MCF 10A (cell line): ENCODE measurements around the gene DNAJC22. TPM values are rescaled to one million over a fixed set of nuclear protein-coding genes. Genes with fewer than 3 reads are reported as not detected.

Experiments used
- BruUV-seq: library from RNA; stranded (reverse); fragments of 400-500 nt; replicated peaks from 2 replicates; lab custom pipeline; 2021; lab: Mats Ljungman, UMichigan
- CTCF ChIA-PET: fragments of 300-600 bp; sonication (Branson Sonifier 250); formaldehyde crosslinking; extraction: SDS; loops from one replicate; lab custom pipeline; 2021; ENCODE audit warnings: antibody characterized with exemption, inconsistent platforms; lab: Yijun Ruan, JAX
- POLR2A ChIA-PET: fragments of 300-600, 350-650 bp; sonication (Branson Sonifier 250); formaldehyde crosslinking; extraction: SDS; loops from one replicate; lab custom pipeline; 2020; ENCODE audit warnings: antibody characterized with exemption, inconsistent platforms; lab: Yijun Ruan, JAX
- DNase-seq: peaks from one replicate; pipeline ENCODE4 v3.0.0-alpha.2; 2018; ENCODE audit not compliant: unreplicated experiment
- H3K27ac Mint-ChIP-seq: one replicate; pipeline ENCODE4 v1.8.0; 2022; ENCODE audit warnings: mild to moderate bottlenecking, low read depth, mixed read lengths; ENCODE audit not compliant: unreplicated experiment
- H3K27me3 Mint-ChIP-seq: one replicate; pipeline ENCODE4 v1.8.0; 2022; ENCODE audit warnings: mixed read lengths; ENCODE audit not compliant: insufficient read depth, unreplicated experiment
- H3K36me3 Mint-ChIP-seq: one replicate; pipeline ENCODE4 v1.8.0; 2022; ENCODE audit warnings: mild to moderate bottlenecking, moderate library complexity, mixed read lengths; ENCODE audit not compliant: insufficient read depth, unreplicated experiment
- H3K4me1 Mint-ChIP-seq: one replicate; pipeline ENCODE4 v1.8.0; 2022; ENCODE audit warnings: mixed read lengths; ENCODE audit not compliant: insufficient read depth, unreplicated experiment
- H3K4me3 Mint-ChIP-seq: one replicate; pipeline ENCODE4 v1.8.0; 2022; ENCODE audit warnings: mild to moderate bottlenecking, moderate library complexity, mixed read lengths; ENCODE audit not compliant: unreplicated experiment
- H3K9me3 Mint-ChIP-seq: one replicate; pipeline ENCODE4 v1.8.0; 2022; ENCODE audit warnings: mixed read lengths; ENCODE audit not compliant: unreplicated experiment
- intact Hi-C: fragments of 100-400 bp; cut with micrococcal nuclease; formaldehyde crosslinking; loops from 2 replicates; pipeline ENCODE4 v1.14.1; 2022
- total RNA-seq: library from RNA; stranded (reverse); gene quantifications from 2 replicates; pipeline ENCODE4 v1.2.3, GENCODE V29; 2022
- TF ChIP-seq, protein P1 (sequence below): fragments of 200-600 bp; IDR thresholded peaks from one replicate; pipeline ENCODE4 v1.8.0; 2022; ENCODE audit warnings: antibody characterized with exemption, mild to moderate bottlenecking; ENCODE audit not compliant: unreplicated experiment

The DNAJC22 gene
- total RNA-seq, 1 experiment from 2014 or later = 0.33 TPM

DNA sequence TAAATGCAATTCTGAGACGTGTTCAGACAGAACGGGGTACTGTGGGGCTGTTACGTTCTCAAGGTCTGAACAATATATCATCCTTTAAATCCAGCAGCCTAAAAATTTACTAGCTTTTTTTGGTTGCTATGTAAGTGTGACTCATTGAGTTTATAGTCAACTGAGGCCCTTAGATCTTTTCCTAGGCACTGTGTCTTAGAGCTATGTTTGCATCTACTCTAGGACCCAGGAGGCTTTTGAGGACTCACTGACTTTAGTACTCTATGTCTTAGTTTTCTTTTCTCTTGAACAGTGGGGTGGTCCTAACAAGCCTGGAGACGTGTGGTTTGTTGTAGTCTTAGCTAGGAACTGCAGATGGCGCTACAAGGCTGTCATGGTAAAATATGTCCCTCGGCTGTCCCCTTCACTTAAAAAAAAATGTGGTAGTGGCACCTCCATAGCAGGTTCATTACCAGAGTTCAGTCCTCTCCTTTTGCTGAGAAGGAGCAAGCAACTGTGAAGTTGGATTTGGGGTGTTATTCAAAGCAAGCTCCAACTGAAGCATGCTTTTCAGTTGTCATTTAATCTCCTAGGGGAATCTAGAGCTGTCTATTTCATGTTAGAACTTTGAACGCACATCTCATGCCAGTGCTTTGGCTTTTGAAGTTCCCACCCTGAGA, 11.9 kb downstream of the DNAJC22 start:
- Mint-ChIP-seq H3K4me1 (peaks cover 25% of the 10 kb centered on the region), H3K27ac (peak overlapping the region; percentile 57), H3K9me3 (no peaks in the 10 kb centered on the region), H3K4me3 (no peak overlapping the region), H3K27me3 (no peaks in the 10 kb centered on the region), H3K36me3 (no peaks in the 10 kb centered on the region)
- intact Hi-C loops = loop anchor here (1.0 to 5.0 kb wide), 4 partner anchors 156 to 222 kb away; partner anchors contain the start of gene MCRS1
- CTCF ChIA-PET = interaction anchor here (0.5 to 14.4 kb wide), 60 partner anchors 7 to 587 kb away, joined by 3 to 288 read pairs (median 4); partner anchors contain the start of genes DNAJC22, MCRS1, PRPH and SPATS2
- TF ChIP-seq, protein P1, sequence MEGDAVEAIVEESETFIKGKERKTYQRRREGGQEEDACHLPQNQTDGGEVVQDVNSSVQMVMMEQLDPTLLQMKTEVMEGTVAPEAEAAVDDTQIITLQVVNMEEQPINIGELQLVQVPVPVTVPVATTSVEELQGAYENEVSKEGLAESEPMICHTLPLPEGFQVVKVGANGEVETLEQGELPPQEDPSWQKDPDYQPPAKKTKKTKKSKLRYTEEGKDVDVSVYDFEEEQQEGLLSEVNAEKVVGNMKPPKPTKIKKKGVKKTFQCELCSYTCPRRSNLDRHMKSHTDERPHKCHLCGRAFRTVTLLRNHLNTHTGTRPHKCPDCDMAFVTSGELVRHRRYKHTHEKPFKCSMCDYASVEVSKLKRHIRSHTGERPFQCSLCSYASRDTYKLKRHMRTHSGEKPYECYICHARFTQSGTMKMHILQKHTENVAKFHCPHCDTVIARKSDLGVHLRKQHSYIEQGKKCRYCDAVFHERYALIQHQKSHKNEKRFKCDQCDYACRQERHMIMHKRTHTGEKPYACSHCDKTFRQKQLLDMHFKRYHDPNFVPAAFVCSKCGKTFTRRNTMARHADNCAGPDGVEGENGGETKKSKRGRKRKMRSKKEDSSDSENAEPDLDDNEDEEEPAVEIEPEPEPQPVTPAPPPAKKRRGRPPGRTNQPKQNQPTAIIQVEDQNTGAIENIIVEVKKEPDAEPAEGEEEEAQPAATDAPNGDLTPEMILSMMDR = peak; percentile 93
- peak; percentile 72 for DNase-seq
- BruUV-seq = no TSS peak
- POLR2A ChIA-PET = interaction anchor here (0.6 to 4.3 kb wide), 19 partner anchors 8 to 858 kb away, joined by 3 to 45 read pairs (median 4); partner anchors contain the start of genes MCRS1, SPATS2, TROAP and TUBA1B

DNA sequence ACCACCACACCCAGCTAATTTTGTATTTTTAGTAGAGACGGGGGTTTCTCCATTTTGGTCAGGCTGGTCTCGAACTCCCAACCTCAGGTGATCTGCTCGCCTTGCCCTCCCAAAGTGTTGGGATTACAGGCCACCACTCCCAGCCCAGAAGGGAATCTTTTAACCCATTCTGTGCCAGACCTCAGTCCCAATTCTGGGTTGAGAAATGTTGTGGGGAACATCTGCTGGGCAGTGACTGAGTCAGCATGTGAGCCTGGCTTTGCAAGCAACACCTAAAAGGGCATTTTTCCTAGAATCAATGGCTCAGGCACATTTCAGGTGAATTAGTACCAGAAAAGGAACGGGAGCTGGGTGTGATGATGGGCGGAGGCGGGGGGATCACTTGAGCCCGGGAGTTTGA, 13.0 kb downstream of the DNAJC22 start:
- peaks cover 25% of the 10 kb centered on the region for H3K4me1 Mint-ChIP-seq
- DNase-seq = no peak
- no peaks in the 10 kb centered on the region for H3K27me3 Mint-ChIP-seq
- POLR2A ChIA-PET = interaction anchor here (0.6 to 4.3 kb wide), 4 partner anchors 10 to 219 kb away, joined by 6 to 45 read pairs (median 11); no protein-coding TSS in a partner anchor
- no TSS peak for BruUV-seq
- intact Hi-C loops = loop anchor here (5.0 kb wide), 1 partner anchor 208 kb away; the partner anchor contains the start of gene MCRS1
- H3K27ac Mint-ChIP-seq = no peak overlapping the region
- H3K9me3 Mint-ChIP-seq = no peaks in the 10 kb centered on the region
- CTCF ChIA-PET = interaction anchor here (0.7 to 14.4 kb wide), 13 partner anchors 8 to 221 kb away, joined by 3 to 288 read pairs (median 20); partner anchors contain the start of genes DNAJC22, MCRS1 and PRPH
- no peak overlapping the region for H3K4me3 Mint-ChIP-seq
- no peaks in the 10 kb centered on the region for H3K36me3 Mint-ChIP-seq
- TF ChIP-seq, protein P1 = no peak

DNA sequence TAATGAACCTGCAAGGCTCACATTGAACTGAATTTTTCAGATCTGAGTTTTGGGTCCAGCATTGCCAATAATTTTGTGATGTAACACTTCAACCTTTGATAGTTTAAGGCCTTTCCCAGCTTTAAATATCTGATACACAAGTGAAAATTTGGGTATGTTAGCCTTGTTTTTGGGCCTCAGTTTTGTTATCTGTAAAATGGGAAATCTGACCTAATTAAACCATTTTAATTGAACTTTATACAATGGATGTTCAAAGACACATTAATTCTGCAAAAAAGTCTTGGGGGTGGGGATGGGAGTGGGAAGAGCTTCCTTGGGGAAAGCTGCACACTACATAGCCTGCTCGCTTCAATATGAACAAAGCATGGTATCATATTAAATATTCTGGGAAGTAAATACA, 15.4 kb downstream of the DNAJC22 start:
- Mint-ChIP-seq H3K27ac (no peak overlapping the region), H3K4me1 (peaks cover 28% of the 10 kb centered on the region), H3K4me3 (no peak overlapping the region), H3K36me3 (no peaks in the 10 kb centered on the region), H3K9me3 (no peaks in the 10 kb centered on the region), H3K27me3 (no peaks in the 10 kb centered on the region)
- POLR2A ChIA-PET = interaction anchor here (0.7 to 0.9 kb wide), 2 partner anchors 15 to 73 kb away, joined by 3 read pairs; partner anchors contain the start of gene DNAJC22
- BruUV-seq = no TSS peak
- TF ChIP-seq, protein P1 = no peak
- DNase-seq = no peak
- CTCF ChIA-PET = interaction anchor here (0.6 to 2.2 kb wide), 4 partner anchors 14 to 200 kb away, joined by 3 to 6 read pairs (median 3); no protein-coding TSS in a partner anchor
- intact Hi-C loops = no loop called here

DNA sequence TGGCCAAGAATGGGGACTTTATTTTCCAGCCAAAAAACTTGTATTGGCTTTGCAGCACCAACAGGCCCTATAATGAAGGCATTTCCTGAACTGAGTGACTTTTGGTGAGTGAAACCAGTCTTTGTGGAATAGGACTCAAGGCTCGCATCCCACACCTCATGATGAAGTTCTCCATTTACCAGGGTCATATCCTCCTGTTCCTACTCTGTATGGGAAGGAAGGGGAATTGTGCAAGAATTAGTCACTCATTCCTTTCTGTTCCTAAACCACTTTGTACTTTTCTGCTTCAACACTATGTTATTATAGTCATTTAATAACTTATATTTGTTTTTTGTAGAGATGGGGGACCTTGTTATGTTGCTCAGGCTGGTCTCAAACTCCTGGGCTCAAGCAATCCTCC, 18.3 kb downstream of the DNAJC22 start:
- Mint-ChIP-seq H3K27ac (no peak overlapping the region), H3K27me3 (no peaks in the 10 kb centered on the region), H3K4me3 (no peak overlapping the region), H3K9me3 (no peaks in the 10 kb centered on the region), H3K4me1 (peaks cover 24% of the 10 kb centered on the region), H3K36me3 (no peaks in the 10 kb centered on the region)
- ChIA-PET CTCF (interaction anchor here (0.7 to 3.1 kb wide), 4 partner anchors 18 to 149 kb away, joined by 3 to 21 read pairs (median 9); partner anchors contain the start of gene DNAJC22), POLR2A (interaction anchor here (1.2 to 4.0 kb wide), 8 partner anchors 42 to 257 kb away, joined by 3 to 57 read pairs (median 11); partner anchors contain the start of genes TROAP, TUBA1B and TUBA1C)
- TF ChIP-seq, protein P1 = no peak
- intact Hi-C loops = no loop called here
- no TSS peak for BruUV-seq
- DNase-seq = peak; percentile 79
